ENCODE data around the gene PTDSS2. TPM values are rescaled to one million over a fixed set of nuclear protein-coding genes. Genes with fewer than 3 reads are reported as not detected.
A peak's percentile ranks its signal among the peaks of the same experiment; 100 is the strongest.

The PTDSS2 gene
- total and polyA plus RNA-seq, 5 donors: 30.2 to 33.3 (median 30.9) TPM

- WGBS: 86% methylated on average over 22 of the region's 22 CpGs
- Histone ChIP-seq H3K27me3 (ENCODE audit: control insufficient read depth, insufficient read depth) (no peaks in the 10 kb centered on the region), H3K27ac (ENCODE audit: low read length) (no peak overlapping the region), H3K4me3 (ENCODE audit: low read length) (no peak overlapping the region), H3K9me3 (ENCODE audit: control insufficient read depth, low read length) (no peaks in the 10 kb centered on the region), H3K4me1 (ENCODE audit: control insufficient read depth, insufficient read depth, low read length) (peaks cover 2% of the 10 kb centered on the region)
- intact Hi-C loops (cut with DNase I): no loop called here
- ATAC-seq (no peak), DNase-seq (peak in 2 of 3 donors; percentile 44 to 50)
Measured at GRCh38 chr11:473962-474785, 24.1 kb downstream of the PTDSS2 start.

GRCh38 chr11:474914-475506, 24.9 kb downstream of the PTDSS2 start:
- no peaks in the 10 kb centered on the region for H3K9me3 ChIP-seq (ENCODE audit: control insufficient read depth, low read length)
- DNase-seq (peak in 1 of 3 donors; percentile 15), ATAC-seq (no peak)
- H3K4me3 ChIP-seq (ENCODE audit: low read length): no peak overlapping the region
- intact Hi-C loops (cut with DNase I): no loop called here
- H3K27ac ChIP-seq (ENCODE audit: low read length): no peak overlapping the region
- no peaks in the 10 kb centered on the region for H3K27me3 ChIP-seq (ENCODE audit: control insufficient read depth, insufficient read depth)
- WGBS: 98% methylated on average over 48 of the region's 48 CpGs
- H3K4me1 ChIP-seq (ENCODE audit: control insufficient read depth, insufficient read depth, low read length): no peaks in the 10 kb centered on the region

GRCh38 chr11:475941-476340, 25.9 kb downstream of the PTDSS2 start:
- H3K4me3 ChIP-seq (ENCODE audit: low read length): no peak overlapping the region
- ATAC-seq: no peak
- no peaks in the 10 kb centered on the region for H3K9me3 ChIP-seq (ENCODE audit: control insufficient read depth, low read length)
- WGBS: 90% methylated on average over 9 of the region's 9 CpGs
- DNase-seq: peak in 1 of 3 donors; percentile 20
- H3K4me1 ChIP-seq (ENCODE audit: control insufficient read depth, insufficient read depth, low read length): no peaks in the 10 kb centered on the region
- intact Hi-C loops (cut with DNase I): no loop called here
- H3K27ac ChIP-seq (ENCODE audit: low read length): no peak overlapping the region
- no peaks in the 10 kb centered on the region for H3K27me3 ChIP-seq (ENCODE audit: control insufficient read depth, insufficient read depth)

- Histone ChIP-seq H3K9me3 (ENCODE audit: control insufficient read depth, low read length) (no peaks in the 10 kb centered on the region), H3K27ac (ENCODE audit: low read length) (no peak overlapping the region), H3K27me3 (ENCODE audit: control insufficient read depth, insufficient read depth) (no peaks in the 10 kb centered on the region), H3K4me3 (ENCODE audit: low read length) (no peak overlapping the region), H3K4me1 (ENCODE audit: control insufficient read depth, insufficient read depth, low read length) (no peaks in the 10 kb centered on the region)
- no peak for ATAC-seq
- DNase-seq: peak in 2 of 3 donors; percentile 32 to 44
- WGBS: 94% methylated on average over 15 of the region's 15 CpGs
- intact Hi-C loops (cut with DNase I): no loop called here
Measured at GRCh38 chr11:476416-476815, 26.3 kb downstream of the PTDSS2 start.

- intact Hi-C loops (cut with DNase I): no loop called here
- no peak overlapping the region for H3K27ac ChIP-seq (ENCODE audit: low read length)
- no peaks in the 10 kb centered on the region for H3K4me1 ChIP-seq (ENCODE audit: control insufficient read depth, insufficient read depth, low read length)
- H3K4me3 ChIP-seq (ENCODE audit: low read length): no peak overlapping the region
- H3K27me3 ChIP-seq (ENCODE audit: control insufficient read depth, insufficient read depth): no peaks in the 10 kb centered on the region
- peak in 1 of 2 donors; percentile 9 for ATAC-seq
- DNase-seq: peak in 2 of 3 donors; percentile 37 to 42
- whole genome bisulfite sequencing: 74% methylated on average over 16 of the region's 16 CpGs
- H3K9me3 ChIP-seq (ENCODE audit: control insufficient read depth, low read length): no peaks in the 10 kb centered on the region
Measured at GRCh38 chr11:477052-477715, 27.1 kb downstream of the PTDSS2 start.

GRCh38 chr11:479311-479710, 29.2 kb downstream of the PTDSS2 start:
- intact Hi-C loops (cut with DNase I): no loop called here
- Histone ChIP-seq H3K4me1 (ENCODE audit: control insufficient read depth, insufficient read depth, low read length) (no peaks in the 10 kb centered on the region), H3K9me3 (ENCODE audit: control insufficient read depth, low read length) (no peaks in the 10 kb centered on the region), H3K4me3 (ENCODE audit: low read length) (no peak overlapping the region), H3K27ac (ENCODE audit: low read length) (no peak overlapping the region), H3K27me3 (ENCODE audit: control insufficient read depth, insufficient read depth) (no peaks in the 10 kb centered on the region)
- DNase-seq: peak in 2 of 3 donors; percentile 33 to 38
- no peak for ATAC-seq
- 96% methylated on average over 13 of the region's 13 CpGs for WGBS

- Histone ChIP-seq H3K4me3 (ENCODE audit: low read length) (no peak overlapping the region), H3K27ac (ENCODE audit: low read length) (no peak overlapping the region), H3K9me3 (ENCODE audit: control insufficient read depth, low read length) (no peaks in the 10 kb centered on the region), H3K4me1 (ENCODE audit: control insufficient read depth, insufficient read depth, low read length) (no peaks in the 10 kb centered on the region), H3K27me3 (ENCODE audit: control insufficient read depth, insufficient read depth) (no peaks in the 10 kb centered on the region)
- 97% methylated on average over 38 of the region's 38 CpGs for WGBS
- DNase-seq: peak in 2 of 3 donors; percentile 29 to 33
- peak; percentile 6 to 12 for ATAC-seq
- intact Hi-C loops (cut with DNase I): no loop called here
Measured at GRCh38 chr11:484616-485015, 34.5 kb downstream of the PTDSS2 start.

GRCh38 chr11:486189-486588, 36.1 kb downstream of the PTDSS2 start:
- intact Hi-C loops (cut with DNase I): no loop called here
- DNase-seq: peak in 1 of 3 donors; percentile 59
- Histone ChIP-seq H3K27ac (ENCODE audit: low read length) (no peak overlapping the region), H3K27me3 (ENCODE audit: control insufficient read depth, insufficient read depth) (no peaks in the 10 kb centered on the region), H3K4me1 (ENCODE audit: control insufficient read depth, insufficient read depth, low read length) (no peaks in the 10 kb centered on the region), H3K4me3 (ENCODE audit: low read length) (no peak overlapping the region), H3K9me3 (ENCODE audit: control insufficient read depth, low read length) (no peaks in the 10 kb centered on the region)
- 96% methylated on average over 23 of the region's 23 CpGs for WGBS
- no peak for ATAC-seq

- DNase-seq (no peak), ATAC-seq (peak in 1 of 2 donors; percentile 3)
- Histone ChIP-seq H3K4me3 (ENCODE audit: low read length) (no peak overlapping the region), H3K27ac (ENCODE audit: low read length) (no peak overlapping the region), H3K4me1 (ENCODE audit: control insufficient read depth, insufficient read depth, low read length) (no peaks in the 10 kb centered on the region), H3K27me3 (ENCODE audit: control insufficient read depth, insufficient read depth) (no peaks in the 10 kb centered on the region), H3K9me3 (ENCODE audit: control insufficient read depth, low read length) (no peaks in the 10 kb centered on the region)
- intact Hi-C loops (cut with DNase I): no loop called here
- 90% methylated on average over 22 of the region's 22 CpGs for WGBS
Measured at GRCh38 chr11:487571-488021, 37.5 kb downstream of the PTDSS2 start.

- ATAC-seq (peak in 1 of 2 donors; percentile 11), DNase-seq (peak in 2 of 3 donors; percentile 42 to 53)
- Histone ChIP-seq H3K4me3 (ENCODE audit: low read length) (no peak overlapping the region), H3K9me3 (ENCODE audit: control insufficient read depth, low read length) (no peaks in the 10 kb centered on the region), H3K27me3 (ENCODE audit: control insufficient read depth, insufficient read depth) (no peaks in the 10 kb centered on the region), H3K4me1 (ENCODE audit: control insufficient read depth, insufficient read depth, low read length) (no peaks in the 10 kb centered on the region), H3K27ac (ENCODE audit: low read length) (no peak overlapping the region)
- 95% methylated on average over 25 of the region's 25 CpGs for WGBS
- intact Hi-C loops (cut with DNase I): no loop called here
Measured at GRCh38 chr11:488062-488461, 38.0 kb downstream of the PTDSS2 start.

- intact Hi-C loops (cut with DNase I): no loop called here
- no peak for ATAC-seq
- peak in 2 of 3 donors; percentile 37 to 57 for DNase-seq
- Histone ChIP-seq H3K9me3 (ENCODE audit: control insufficient read depth, low read length) (no peaks in the 10 kb centered on the region), H3K27me3 (ENCODE audit: control insufficient read depth, insufficient read depth) (no peaks in the 10 kb centered on the region), H3K4me3 (ENCODE audit: low read length) (no peak overlapping the region), H3K27ac (ENCODE audit: low read length) (no peak overlapping the region), H3K4me1 (ENCODE audit: control insufficient read depth, insufficient read depth, low read length) (no peaks in the 10 kb centered on the region)
- 93% methylated on average over 19 of the region's 19 CpGs for WGBS
Measured at GRCh38 chr11:488579-488978, 38.5 kb downstream of the PTDSS2 start.

Data from right cardiac atrium (tissue), 5 donors.